Endometrial microvascular endothelial cells (primary cell): ENCODE data around the gene NEK10. TPM values are rescaled to one million over a fixed set of nuclear protein-coding genes. Genes with fewer than 3 reads are reported as not detected.

ENCODE experiments used
- total RNA-seq: library from RNA; depleted of rRNA; stranded (reverse); fragments of >200 nt; gene quantifications from one replicate; pipeline ENCODE4 v1.2.3, GENCODE V29; 2015; ENCODE audit errors: inconsistent ontology term

The NEK10 gene
- total RNA-seq, 1 donor from 2014 or later = 0.28 TPM

Other genes starting within 250 kb of the NEK10 start
- 21.8 TPM for gene SLC4A7, start 115.0 kb upstream of the NEK10 start, total RNA-seq